ENCODE data around the gene THAP7.

GRCh38 chr22:20991252-20992055, 10.5 kb downstream of the THAP7 start:
- TF ChIP-seq, protein P1, sequence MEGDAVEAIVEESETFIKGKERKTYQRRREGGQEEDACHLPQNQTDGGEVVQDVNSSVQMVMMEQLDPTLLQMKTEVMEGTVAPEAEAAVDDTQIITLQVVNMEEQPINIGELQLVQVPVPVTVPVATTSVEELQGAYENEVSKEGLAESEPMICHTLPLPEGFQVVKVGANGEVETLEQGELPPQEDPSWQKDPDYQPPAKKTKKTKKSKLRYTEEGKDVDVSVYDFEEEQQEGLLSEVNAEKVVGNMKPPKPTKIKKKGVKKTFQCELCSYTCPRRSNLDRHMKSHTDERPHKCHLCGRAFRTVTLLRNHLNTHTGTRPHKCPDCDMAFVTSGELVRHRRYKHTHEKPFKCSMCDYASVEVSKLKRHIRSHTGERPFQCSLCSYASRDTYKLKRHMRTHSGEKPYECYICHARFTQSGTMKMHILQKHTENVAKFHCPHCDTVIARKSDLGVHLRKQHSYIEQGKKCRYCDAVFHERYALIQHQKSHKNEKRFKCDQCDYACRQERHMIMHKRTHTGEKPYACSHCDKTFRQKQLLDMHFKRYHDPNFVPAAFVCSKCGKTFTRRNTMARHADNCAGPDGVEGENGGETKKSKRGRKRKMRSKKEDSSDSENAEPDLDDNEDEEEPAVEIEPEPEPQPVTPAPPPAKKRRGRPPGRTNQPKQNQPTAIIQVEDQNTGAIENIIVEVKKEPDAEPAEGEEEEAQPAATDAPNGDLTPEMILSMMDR (IDR thresholded peaks at IDR 0.05): no peak
- TF ChIP-seq EP300 (IDR thresholded peaks at IDR 0.05): no peak
